Measurements from ENCODE around the gene WRNIP1. TPM values are rescaled to one million over a fixed set of nuclear protein-coding genes. Genes with fewer than 3 reads are reported as not detected.

The WRNIP1 gene
- total RNA-seq, 1 experiment from 2014 or later, result 36.3 TPM

- peaks cover 8% of the 10 kb centered on the region; the same call in 1 of the 2 replicates for H3K4me1 Mint-ChIP-seq
- no peaks in the 10 kb centered on the region for H3K27me3 Mint-ChIP-seq (ENCODE audit: low read depth)
- CTCF ChIA-PET, result interaction anchor here (0.7 to 2.7 kb wide), 7 partner anchors 8 to 225 kb away, joined by 3 to 15 read pairs (median 3); no protein-coding TSS in a partner anchor
- H3K36me3 Mint-ChIP-seq, result peaks cover 8% of the 10 kb centered on the region; the same call in 1 of the 2 replicates
- no peak for ATAC-seq
- peaks cover 5% of the 10 kb centered on the region; the same call in 1 of the 2 replicates for H3K9me3 Mint-ChIP-seq
- DNase-seq (ENCODE audit: low spot score), result no peak
- POLR2A ChIA-PET, result interaction anchor here (0.5 kb wide), 1 partner anchor 89 kb away, joined by 6 read pairs; no protein-coding TSS in a partner anchor
- TF ChIP-seq ZNF121 (CRISPR knock-in tag; IDR thresholded peaks at IDR 0.05), result no peak
- TF ChIP-seq MAX (CRISPR knock-in tag; IDR thresholded peaks at IDR 0.05), result 0 out of 2 replicates have a peak, but pooled peaks have one; percentile 23
- no peak for TF ChIP-seq ZMAT4 (CRISPR knock-in tag; IDR thresholded peaks at IDR 0.05)
- no peak overlapping the region for H3K27ac Mint-ChIP-seq
- H3K4me3 Mint-ChIP-seq, result no peak overlapping the region
Observed at GRCh38 chr6:2798586-2799134, 33.5 kb downstream of the WRNIP1 start.

GRCh38 chr6:2799936-2800527, 34.8 kb downstream of the WRNIP1 start:
- peaks cover 8% of the 10 kb centered on the region; the same call in 1 of the 2 replicates for H3K4me1 Mint-ChIP-seq
- CTCF ChIA-PET, result interaction anchor here (0.7 to 1.1 kb wide), 3 partner anchors 9 to 152 kb away, joined by 3 read pairs; no protein-coding TSS in a partner anchor
- no peak for ATAC-seq

GRCh38 chr6:2800552-2801316, 35.5 kb downstream of the WRNIP1 start:
- POLR2A ChIA-PET, result interaction anchor here (0.6 kb wide), 1 partner anchor 10 kb away, joined by 5 read pairs; no protein-coding TSS in a partner anchor
- H3K4me1 Mint-ChIP-seq, result peaks cover 8% of the 10 kb centered on the region; the same call in 1 of the 2 replicates
- H3K36me3 Mint-ChIP-seq, result peaks cover 8% of the 10 kb centered on the region; the same call in 1 of the 2 replicates
- peaks cover 5% of the 10 kb centered on the region; the same call in 1 of the 2 replicates for H3K9me3 Mint-ChIP-seq
- CTCF ChIA-PET, result interaction anchor here (0.7 to 1.1 kb wide), 3 partner anchors 10 to 152 kb away, joined by 3 read pairs; no protein-coding TSS in a partner anchor
- H3K27me3 Mint-ChIP-seq (ENCODE audit: low read depth), result no peaks in the 10 kb centered on the region
- peak overlapping the region; percentile 43 for H3K27ac Mint-ChIP-seq
- no peak for DNase-seq (ENCODE audit: low spot score)
- ATAC-seq, result no peak
- H3K4me3 Mint-ChIP-seq, result no peak overlapping the region
- TF ChIP-seq TEAD4 (CRISPR knock-in tag; IDR thresholded peaks at IDR 0.05), result no peak
- no peak for TF ChIP-seq ATF6 (CRISPR knock-in tag; IDR thresholded peaks at IDR 0.05)
- TF ChIP-seq MAX (CRISPR knock-in tag; IDR thresholded peaks at IDR 0.05), result no peak
- TF ChIP-seq SOX15 (CRISPR knock-in tag; IDR thresholded peaks at IDR 0.05), result no peak
- no peak for TF ChIP-seq CREM (CRISPR knock-in tag; IDR thresholded peaks at IDR 0.05)
- no peak for TF ChIP-seq RELA (CRISPR knock-in tag; IDR thresholded peaks at IDR 0.05; ENCODE audit: borderline replicate concordance)
- no peak for TF ChIP-seq ATF2 (CRISPR knock-in tag; IDR thresholded peaks at IDR 0.05; ENCODE audit: borderline replicate concordance, low read depth)
- no peak for TF ChIP-seq FOXP4 (CRISPR knock-in tag; IDR thresholded peaks at IDR 0.05)

More at GRCh38 chr6:2799936-2800527, 34.8 kb downstream of the WRNIP1 start:
- TF ChIP-seq ZNF396 (CRISPR knock-in tag; IDR thresholded peaks at IDR 0.05; ENCODE audit: borderline replicate concordance) (no peak), FOXJ3 (CRISPR knock-in tag; IDR thresholded peaks at IDR 0.05; ENCODE audit: borderline replicate concordance) (no peak), ZNF425 (CRISPR knock-in tag; conservative IDR thresholded peaks at IDR 0.05) (no peak), TEAD1 (CRISPR knock-in tag; IDR thresholded peaks at IDR 0.05) (no peak), RELA (CRISPR knock-in tag; IDR thresholded peaks at IDR 0.05; ENCODE audit: borderline replicate concordance) (no peak), NFYB (CRISPR knock-in tag; conservative IDR thresholded peaks at IDR 0.05; ENCODE audit: low read depth) (no peak), IRF2 (CRISPR knock-in tag; IDR thresholded peaks at IDR 0.05; ENCODE audit: borderline replicate concordance, low read depth) (no peak), ESRRA (CRISPR knock-in tag; IDR thresholded peaks at IDR 0.05; ENCODE audit: borderline replicate concordance) (no peak), FOXP1 (CRISPR knock-in tag; IDR thresholded peaks at IDR 0.05; ENCODE audit: borderline replicate concordance) (no peak), MXD4 (CRISPR knock-in tag; IDR thresholded peaks at IDR 0.05; ENCODE audit: borderline replicate concordance) (no peak), ZNF232 (CRISPR knock-in tag; IDR thresholded peaks at IDR 0.05) (no peak), ZNF317 (CRISPR knock-in tag; IDR thresholded peaks at IDR 0.05; ENCODE audit: borderline replicate concordance, low read depth) (no peak)
- Mint-ChIP-seq H3K4me3 (no peak overlapping the region), H3K27ac (peak overlapping the region; percentile 58), H3K36me3 (peaks cover 8% of the 10 kb centered on the region; the same call in 1 of the 2 replicates), H3K27me3 (ENCODE audit: low read depth) (no peaks in the 10 kb centered on the region), H3K9me3 (peaks cover 5% of the 10 kb centered on the region; the same call in 1 of the 2 replicates)
- no peak for DNase-seq (ENCODE audit: low spot score)
- POLR2A ChIA-PET, result interaction anchor here (0.6 kb wide), 1 partner anchor 9 kb away, joined by 5 read pairs; no protein-coding TSS in a partner anchor

All from WTC11 (cell line).